Measurements from ENCODE around the gene MIAT.
"Not testable (repeated sequence)": the region's sequence is repeated elsewhere in the genome, so short reads cannot be mapped to it uniquely, and the experiment has no call there.

MIAT gene

GRCh38 chr22:26700886-26701285 lies 43.5 kb downstream of the MIAT start:
- DNase-seq, result no peak

- DNase-seq, result no peak
Observed at GRCh38 chr22:26701323-26701722, 43.9 kb downstream of the MIAT start.

- DNase-seq, result no peak
Observed at GRCh38 chr22:26702906-26703830, 45.8 kb downstream of the MIAT start.

GRCh38 chr22:26705379-26705778 lies 48.0 kb downstream of the MIAT start:
- not testable (repeated sequence) for DNase-seq

- no peak for DNase-seq
Observed at GRCh38 chr22:26707090-26707489, 49.7 kb downstream of the MIAT start.

GRCh38 chr22:26707581-26707980 lies 50.2 kb downstream of the MIAT start:
- no peak for DNase-seq

GRCh38 chr22:26708256-26709009 lies 51.0 kb downstream of the MIAT start:
- no peak for DNase-seq

GRCh38 chr22:26709617-26710390 lies 52.4 kb downstream of the MIAT start:
- no peak for DNase-seq

- DNase-seq, result peak; percentile 13
Observed at GRCh38 chr22:26711205-26711963, 54.0 kb downstream of the MIAT start.

- DNase-seq, result no peak
Observed at GRCh38 chr22:26712158-26712557, 54.8 kb downstream of the MIAT start.

- no peak for DNase-seq
Observed at GRCh38 chr22:26713823-26714449, 56.5 kb downstream of the MIAT start.

GRCh38 chr22:26714971-26715370 lies 57.6 kb downstream of the MIAT start:
- no peak for DNase-seq

- DNase-seq, result no peak
Observed at GRCh38 chr22:26715392-26715936, 58.1 kb downstream of the MIAT start.

- DNase-seq, result no peak
Observed at GRCh38 chr22:26718488-26718887, 61.1 kb downstream of the MIAT start.

- no peak for DNase-seq
Observed at GRCh38 chr22:26718905-26719304, 61.5 kb downstream of the MIAT start.

- DNase-seq, result no peak
Observed at GRCh38 chr22:26722159-26722558, 64.8 kb downstream of the MIAT start.

- no peak for DNase-seq
Observed at GRCh38 chr22:26724414-26724813, 67.0 kb downstream of the MIAT start.

GRCh38 chr22:26725012-26725676 lies 67.8 kb downstream of the MIAT start:
- DNase-seq, result no peak
